Hematopoietic multipotent progenitor cell treated with erythropoietin and hydrocortisone succinate and interleukin-3 and kit ligand, for 15 days (in vitro differentiated cells): Measurements from ENCODE around the gene GTPBP1.

Source experiments
- DNase-seq: peaks from one replicate; pipeline ENCODE4 v3.0.0-alpha.2; 2015; ENCODE audit warnings: low spot score

GTPBP1 gene

DNA sequence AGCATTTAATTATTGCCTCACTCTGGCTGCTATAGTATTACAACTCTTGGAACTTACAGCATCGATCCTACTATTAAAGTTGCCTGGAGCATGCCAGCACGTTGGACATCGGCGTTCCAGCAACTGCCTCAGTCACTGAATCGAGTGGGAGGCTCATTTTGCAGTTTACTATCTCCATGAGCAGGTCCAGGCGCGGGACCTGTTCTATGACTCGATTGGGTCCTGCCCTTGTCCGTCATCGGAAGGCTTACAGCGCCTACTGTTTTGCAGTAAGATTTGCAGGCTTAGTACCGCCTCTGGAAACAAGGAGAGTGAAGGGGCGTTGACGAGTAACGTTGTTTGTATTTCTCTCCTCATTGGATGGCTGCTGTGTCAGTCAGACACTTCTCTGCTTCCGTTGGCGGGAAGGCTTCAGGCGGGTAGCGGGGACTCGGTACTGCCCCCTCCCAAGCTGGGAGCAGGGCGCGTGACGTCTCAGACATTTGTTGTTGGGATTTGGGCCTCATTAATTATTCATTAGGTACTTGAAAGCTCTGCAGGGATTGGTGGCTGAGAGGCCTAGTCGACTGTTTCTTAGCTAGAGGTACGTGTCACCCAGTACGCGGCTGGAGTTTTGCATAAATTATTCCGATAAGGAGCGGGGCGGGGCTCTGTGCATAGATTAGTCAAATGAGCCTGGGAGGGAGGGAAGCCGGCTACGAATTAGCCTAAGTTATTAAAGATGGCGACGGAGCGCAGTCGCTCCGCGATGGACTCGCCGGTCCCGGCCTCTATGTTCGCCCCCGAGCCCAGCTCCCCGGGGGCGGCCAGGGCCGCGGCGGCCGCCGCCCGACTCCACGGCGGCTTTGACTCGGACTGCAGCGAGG is at the start of gene GTPBP1:
Gene GTPBP1, plus strand, starts transcription at position 710 of the 866 bp plus-strand sequence. Its CDS starts 12 bp downstream, at position 722.
- DNase-seq: peak; percentile 100

DNA sequence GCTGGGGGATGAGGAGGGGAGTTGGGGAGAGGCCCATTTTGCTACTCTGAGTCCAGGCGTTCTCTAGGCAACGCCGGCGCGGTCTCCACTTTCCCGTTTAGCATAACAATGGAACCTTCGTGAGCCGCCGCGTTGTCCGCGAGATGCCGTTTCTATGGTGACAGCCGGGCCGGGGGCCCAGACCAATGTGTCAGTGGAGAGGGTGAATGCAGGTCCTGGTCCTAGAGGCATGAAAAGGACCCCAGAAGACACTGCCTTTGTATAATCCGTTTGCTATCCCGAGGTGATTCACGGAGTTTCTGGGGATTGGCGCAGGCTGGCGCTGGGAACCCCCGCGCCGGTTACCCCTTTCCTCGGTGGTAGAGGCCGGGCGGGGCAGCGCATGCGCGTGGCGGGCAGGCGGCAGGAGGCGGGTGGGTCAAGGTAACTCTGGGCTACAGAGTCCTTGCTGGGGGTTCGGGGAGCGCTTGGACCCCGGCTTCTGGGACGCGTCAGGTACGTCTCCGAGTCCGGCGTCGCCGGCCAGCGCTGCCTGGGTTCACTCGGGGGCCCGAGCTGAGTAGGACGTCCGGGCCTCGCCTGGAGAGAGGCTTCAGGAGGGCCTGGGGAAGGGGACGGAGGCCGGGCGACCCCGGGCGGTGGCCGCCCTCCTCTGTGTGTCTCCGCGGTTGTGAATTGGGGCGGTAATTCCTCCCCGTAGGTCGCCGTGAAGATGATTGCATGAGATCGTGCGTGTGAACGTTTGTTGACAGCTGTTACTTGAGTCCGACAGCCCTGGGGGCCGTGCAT is 49.3 kb upstream of the GTPBP1 start, which contains the start of the genes CBY1 and FAM227A:
Gene CBY1, plus strand, starts transcription at position 383 of the 789 bp plus-strand sequence. CDS start 11,417 bp downstream, outside the sequence.
Gene FAM227A, minus strand, starts transcription at position 137 of the 789 bp plus-strand sequence. CDS start 6,224 bp downstream, outside the sequence.
- peak; percentile 80 for DNase-seq

DNA sequence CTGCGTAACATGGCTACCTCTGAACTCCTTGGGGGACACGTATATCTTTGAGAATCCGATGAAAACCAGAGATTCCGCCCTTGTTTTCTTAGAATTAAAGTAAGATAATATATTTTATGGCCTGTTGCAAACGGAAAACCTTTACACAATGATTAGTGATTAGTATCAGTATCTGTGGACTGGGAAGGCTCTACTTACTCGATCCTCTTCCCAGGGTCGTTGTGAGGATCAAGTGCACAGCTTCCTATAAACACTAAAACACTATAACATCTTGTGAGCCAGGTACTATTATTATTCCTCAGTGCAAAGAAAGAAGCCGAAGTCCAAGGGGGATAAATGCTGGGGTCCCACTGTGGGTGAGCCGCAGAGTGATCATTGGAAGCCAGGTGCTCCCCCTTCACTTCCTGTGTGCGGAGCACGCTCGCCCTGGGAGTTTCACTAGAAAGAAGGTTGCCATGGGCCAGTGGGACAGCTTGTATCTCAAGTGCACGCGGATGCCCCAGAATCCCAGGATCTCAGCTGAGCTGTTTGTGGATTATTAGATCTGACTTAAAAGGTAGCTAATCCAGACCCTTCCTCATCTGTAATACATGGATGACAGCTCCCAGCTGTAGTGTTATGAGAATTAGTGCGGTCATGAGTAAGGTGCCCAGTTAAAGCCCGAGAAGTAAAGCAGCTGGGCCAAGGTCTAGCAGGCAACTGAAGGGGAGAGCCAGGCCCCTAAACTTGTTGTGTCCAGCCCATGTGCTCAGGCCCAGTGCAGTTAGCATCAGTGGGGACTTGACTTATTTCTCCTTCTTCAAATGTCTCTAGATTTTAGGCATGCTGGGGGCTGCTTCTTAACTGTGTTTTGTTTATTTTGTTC is 48.5 kb upstream of the GTPBP1 start:
- peak; percentile 8 for DNase-seq

DNA sequence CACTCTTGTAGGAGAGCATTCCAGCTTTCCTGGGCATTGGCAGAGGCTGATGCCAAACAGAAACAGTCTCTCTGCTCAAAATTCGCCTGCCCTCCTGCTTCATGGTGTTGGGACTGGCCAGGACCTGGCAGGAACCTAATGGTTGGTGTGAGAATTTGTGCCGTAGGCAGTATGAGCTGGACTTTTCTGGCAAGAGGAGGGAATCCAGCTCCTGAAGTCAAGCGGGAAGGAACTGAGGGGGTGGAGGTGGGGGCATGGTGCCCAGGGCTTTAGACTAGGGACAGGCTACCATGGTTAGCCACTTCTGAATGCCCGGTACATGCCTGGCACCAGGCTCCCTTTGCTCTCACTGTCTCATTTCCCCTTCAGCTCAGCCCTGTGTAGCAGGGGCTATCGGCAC is 30.9 kb upstream of the GTPBP1 start:
- no peak for DNase-seq

DNA sequence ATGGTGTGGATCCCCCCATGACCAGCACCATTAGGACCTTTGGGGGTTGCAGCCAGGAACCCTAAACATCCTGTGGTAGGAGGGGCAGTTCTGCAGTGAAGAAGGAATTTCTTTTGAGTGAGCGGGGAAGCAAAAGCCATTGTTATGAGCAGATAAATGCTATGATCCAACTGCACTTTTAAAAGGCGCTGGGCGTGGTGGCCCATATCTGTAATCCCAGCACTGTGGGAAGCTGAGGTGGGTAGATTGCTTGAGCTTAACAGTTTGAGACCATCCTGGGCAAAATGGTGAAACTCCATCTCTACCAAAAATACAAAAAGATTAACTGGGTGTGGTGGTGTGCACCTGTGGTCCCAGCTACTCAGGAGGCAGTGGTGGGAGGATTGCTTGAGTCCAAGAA is 29.9 kb upstream of the GTPBP1 start:
- DNase-seq: no peak

DNA sequence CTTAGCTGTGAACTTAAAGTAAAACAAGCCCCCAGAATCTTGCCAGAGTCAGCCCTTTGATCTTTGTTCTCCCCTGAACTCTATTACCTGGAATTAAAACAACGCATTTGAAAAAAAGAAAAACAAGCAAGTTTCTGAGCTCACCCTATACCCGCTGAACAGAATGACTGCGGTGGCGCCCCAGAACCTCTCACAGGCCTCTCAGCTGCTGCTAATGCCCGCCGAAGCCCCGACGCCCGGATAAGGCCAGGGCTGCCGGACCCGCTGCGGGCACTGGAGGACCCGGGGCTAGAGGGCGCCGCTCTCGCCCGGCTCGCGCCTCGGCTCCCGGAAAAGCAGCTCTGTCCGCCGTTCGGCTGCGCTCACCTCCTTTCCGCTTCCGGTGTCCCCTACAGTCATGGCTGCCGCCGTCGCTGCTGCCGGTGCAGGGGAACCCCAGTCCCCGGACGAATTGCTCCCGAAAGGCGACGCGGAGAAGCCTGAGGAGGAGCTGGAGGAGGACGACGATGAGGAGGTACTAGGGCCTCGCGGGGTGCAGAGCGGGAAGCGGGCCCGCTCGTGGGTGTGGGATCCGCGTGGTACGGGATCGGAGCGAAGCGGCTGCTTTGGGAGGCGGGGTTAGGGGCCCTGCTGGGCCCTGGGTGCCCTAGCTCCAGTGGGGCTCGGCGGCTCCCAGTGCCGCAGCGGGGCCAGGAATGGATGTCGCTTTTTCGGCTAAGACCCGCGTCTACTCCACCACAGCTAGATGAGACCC is 24.0 kb upstream of the GTPBP1 start, which contains the start of gene TOMM22:
Gene TOMM22, plus strand, starts transcription at position 376 of the 754 bp plus-strand sequence. Its CDS starts 22 bp downstream, at position 398.
- DNase-seq: peak; percentile 89

DNA sequence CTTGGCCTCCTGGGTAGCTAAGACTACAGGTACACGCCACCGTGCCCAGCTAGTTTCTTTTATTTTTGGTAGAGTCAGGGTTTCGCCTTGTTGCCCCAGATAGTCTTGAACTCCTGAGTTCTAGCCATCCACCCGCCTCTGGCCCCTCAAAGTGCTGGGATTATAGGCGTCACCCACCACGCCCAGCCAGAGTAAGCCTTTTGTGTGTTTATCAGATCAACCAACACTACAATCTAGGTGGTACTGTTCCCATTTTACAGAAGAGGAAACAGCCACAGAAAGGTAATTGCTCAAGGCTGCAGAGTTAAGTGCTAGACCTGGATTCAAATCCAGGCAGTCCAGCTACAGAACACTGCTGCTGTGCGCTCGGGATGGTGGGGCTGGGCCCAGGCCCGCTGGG is 20.8 kb upstream of the GTPBP1 start:
- DNase-seq: no peak

DNA sequence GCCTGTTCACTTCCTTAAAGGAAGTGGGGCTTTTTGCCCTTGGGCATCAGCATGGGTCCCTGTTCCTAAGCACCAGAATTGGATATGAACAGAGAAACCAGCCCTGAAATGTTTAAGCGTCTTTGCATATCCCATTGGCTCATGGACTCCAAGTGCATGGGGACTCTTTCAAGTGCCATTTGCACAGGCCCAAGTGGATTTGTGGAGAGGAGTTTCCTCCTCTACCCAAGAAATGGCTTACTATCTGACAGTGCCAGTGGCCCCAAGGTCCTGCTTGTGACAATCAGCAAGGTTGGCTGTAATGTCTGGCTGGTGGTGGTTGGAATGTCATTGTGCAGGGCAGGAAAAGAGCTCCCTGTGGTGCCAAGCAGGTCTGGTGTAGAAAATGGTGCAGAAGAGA is 20.0 kb upstream of the GTPBP1 start:
- DNase-seq: no peak

DNA sequence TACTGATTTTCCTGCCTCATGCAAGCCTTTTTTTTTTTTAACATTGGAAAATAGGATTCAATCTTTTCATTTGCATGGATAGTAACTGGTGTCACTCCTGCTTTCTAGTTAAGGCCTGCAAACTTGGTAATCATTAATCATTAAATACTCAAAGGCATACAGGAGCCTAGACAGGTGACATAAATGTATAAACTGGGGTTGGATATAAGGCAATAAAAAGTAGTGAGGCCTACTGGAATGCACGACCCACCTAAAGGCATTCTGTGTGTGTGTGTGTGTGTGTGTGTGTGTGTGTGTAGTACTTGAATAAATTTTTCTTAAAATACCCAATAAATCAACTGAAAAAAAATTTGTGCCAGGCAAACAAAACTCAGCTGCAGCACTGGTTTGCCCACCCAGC is 16.1 kb upstream of the GTPBP1 start:
- DNase-seq: no peak

DNA sequence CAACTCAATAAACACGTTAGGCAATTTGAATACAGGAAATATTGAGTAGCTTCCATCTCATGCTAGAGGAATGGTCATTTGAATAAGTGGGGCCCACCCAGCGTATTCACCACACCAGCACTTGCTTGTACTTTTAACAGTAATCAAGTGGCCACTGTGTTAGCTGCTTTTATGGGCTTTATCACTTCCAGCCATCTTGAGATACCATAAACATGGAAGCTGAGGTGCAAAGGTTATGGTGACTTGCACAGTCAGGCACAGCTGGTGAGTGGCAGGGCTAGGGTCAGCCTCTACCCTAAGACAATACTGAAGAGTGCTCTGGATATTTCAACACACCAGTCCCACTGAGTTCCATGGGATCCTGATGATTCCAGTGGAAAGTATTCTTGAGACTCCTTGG is 11.7 kb upstream of the GTPBP1 start:
- DNase-seq: no peak

DNA sequence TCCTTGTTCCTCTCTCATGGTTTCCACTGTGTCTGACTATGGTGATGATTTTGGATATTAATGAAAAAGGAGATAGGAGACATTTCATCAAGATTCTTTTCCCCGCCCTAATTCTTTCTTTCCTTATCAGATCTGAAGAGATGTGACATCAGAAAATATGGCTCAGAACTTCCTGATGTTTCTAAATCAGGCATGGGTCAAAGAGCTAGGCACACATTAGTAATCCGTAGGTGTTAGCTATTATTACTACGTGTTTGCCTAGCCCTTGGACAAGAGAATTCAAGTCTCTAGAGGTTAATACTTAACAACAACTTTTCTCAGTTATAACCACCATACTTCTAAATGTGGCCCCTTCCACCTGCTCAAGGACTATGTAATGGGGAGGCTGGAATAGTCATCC is 10.8 kb upstream of the GTPBP1 start:
- no peak for DNase-seq

DNA sequence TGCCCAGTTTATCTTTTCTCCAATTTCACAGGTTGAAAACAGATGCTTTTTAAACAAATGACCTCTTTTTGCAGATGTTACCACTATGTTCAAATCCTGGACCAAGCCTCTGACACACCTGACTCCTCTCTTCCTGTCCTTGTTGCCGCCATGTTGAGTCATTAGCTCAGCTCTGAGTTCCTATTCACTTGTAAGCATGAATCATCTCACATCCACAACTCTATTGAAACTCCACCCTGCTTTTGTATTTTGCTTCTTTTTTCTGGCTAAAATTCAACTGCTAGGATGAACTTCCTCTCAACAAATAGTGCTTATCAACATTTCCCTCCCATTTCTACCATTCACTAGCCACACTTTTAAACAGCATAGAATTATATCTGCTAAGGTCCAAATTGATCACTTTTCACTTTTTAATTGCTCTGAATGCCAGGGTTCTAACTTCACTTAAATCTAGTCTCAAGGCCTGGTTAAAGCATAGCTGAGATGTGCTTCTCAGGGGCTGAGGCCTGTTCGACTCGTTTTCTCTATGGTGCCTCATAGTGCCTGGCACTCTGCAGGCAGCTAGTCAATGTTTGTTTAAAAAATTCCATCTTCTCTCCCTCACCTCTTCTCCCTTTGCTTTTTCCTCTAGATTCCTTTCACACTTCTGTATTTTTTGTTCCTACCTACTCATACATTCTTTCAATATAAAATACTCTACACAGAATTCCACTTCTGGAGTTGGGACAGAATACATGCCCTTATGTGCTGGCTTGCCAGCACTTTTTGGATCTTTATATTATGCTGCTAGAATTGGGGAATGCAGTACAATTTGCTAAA is 8.9 kb upstream of the GTPBP1 start:
- peak; percentile 48 for DNase-seq

DNA sequence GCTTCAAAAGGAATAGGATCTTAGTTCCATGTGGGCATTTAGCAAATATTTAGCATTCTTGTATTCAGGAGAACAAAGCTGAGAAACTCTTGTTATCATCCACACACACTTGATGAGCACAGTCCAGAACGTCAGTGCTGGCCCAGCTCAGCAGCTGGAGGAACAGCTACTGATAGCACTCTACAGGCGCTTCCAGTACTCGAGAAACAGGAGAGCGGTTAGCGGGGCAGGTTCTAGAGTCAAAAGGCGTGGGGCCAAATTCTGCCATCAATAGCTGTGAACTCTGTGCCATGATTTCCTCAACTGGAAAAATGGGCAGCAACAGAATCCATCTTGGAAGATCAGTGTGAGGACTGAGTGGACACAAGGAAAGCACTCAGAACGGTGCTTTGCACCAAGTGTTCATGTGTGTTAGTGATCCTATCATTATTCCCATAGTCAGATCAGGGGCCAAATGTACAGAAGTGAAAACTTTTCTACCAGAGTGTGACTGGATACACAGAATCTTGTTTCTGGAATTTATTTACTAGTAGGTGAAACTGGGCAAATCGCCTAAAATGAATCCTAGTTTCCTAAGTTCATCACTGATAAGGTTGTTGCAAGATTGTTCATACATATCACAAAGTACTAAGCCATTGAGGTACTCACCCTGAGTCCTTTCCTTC is 8.2 kb upstream of the GTPBP1 start:
- DNase-seq: peak; percentile 71

DNA sequence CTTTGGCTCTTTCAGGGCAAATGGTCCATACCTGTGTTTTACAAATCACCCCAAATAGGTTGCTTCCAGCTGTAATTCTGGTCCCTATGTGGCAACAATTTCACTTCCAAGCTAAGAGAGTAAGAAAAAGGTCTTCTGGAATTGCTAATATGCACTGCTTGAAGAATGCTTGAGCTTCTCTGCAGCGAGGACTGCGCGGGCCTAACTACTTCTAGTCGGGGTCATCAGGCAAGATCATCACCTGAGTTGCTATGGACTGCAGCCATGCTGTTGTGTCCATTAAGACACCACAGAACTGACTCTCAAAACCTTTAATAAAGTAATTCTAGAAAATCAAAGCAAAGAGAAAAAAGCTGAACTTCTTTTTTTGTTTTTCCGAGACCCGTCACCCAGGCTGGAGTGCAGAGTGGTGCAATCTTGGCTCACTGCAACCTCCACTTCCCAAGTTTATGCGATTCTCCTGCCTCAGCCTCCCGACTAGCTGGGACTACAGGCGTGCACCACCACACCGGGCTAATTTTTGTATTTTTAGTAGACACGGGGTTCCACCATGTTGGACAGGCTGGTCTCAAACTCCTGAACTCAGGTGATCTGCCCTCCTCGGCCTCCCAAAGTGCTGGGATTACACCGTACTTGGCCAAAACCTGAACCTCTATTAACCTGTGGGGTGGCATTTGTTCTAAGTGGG is 7.2 kb upstream of the GTPBP1 start:
- DNase-seq: no peak

DNA sequence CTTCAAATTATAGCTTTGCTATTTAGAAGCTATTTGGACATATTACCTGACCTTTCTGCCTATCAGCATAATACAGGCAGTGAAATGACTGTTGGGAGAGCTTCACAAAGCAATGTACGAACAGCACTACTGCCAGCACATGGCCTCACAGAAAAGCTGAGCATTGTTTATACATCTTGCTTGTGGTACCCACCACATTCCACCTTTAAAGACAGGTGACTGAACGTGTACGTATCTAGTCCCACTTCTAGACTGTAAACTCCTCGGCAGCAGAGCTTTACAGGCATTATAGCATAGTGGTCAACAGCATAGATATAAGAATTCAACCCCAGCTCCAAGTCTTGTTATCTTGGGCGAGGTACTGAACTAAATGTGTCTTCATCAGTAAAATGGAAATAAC is 6.6 kb upstream of the GTPBP1 start:
- DNase-seq: no peak

DNA sequence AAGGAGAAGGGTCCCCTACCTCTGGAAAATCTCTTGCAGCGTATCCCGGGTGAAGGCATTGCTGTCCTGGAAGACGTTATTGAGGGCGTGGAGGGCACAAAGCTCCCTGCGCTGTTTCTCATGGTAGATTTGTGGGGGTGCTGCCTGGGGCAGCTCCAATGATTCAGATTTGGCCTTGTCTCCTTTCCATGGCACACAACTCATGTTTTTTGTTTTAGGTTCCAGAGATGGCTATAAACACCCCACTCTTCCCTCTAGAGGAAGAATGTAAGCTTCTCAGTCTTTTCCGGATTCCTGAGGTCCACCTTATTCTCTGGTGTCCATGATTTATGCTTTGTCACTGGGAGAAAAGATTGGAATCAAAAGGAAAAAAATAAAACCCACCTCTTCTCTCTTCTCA is 6.0 kb upstream of the GTPBP1 start:
- no peak for DNase-seq

DNA sequence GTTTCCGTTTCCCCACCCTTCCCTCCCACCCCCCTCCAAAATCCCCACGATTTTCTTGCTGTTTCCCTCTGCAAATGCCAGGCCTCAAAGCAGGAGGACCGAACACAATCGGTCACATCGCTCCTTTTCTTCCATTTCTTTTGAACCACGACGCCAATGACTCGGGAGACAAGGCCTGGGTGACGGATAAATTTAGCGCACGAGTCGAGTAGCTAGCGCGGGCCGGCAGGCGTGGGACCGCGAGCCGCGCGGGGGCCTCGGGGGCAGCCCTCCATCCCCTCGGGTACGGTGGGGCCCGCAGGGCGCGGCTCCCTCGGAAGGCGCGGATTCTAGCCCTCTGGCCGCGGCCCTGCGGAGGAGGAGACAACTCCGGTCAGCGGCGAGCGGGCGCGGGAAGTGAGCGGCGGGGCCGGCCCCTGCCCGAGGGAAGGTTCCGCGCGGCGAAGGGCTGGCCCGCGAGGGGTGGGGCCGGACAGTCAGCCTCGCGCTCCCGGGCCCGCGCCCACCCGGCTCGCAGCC is 5.4 kb upstream of the GTPBP1 start:
- peak; percentile 44 for DNase-seq

DNA sequence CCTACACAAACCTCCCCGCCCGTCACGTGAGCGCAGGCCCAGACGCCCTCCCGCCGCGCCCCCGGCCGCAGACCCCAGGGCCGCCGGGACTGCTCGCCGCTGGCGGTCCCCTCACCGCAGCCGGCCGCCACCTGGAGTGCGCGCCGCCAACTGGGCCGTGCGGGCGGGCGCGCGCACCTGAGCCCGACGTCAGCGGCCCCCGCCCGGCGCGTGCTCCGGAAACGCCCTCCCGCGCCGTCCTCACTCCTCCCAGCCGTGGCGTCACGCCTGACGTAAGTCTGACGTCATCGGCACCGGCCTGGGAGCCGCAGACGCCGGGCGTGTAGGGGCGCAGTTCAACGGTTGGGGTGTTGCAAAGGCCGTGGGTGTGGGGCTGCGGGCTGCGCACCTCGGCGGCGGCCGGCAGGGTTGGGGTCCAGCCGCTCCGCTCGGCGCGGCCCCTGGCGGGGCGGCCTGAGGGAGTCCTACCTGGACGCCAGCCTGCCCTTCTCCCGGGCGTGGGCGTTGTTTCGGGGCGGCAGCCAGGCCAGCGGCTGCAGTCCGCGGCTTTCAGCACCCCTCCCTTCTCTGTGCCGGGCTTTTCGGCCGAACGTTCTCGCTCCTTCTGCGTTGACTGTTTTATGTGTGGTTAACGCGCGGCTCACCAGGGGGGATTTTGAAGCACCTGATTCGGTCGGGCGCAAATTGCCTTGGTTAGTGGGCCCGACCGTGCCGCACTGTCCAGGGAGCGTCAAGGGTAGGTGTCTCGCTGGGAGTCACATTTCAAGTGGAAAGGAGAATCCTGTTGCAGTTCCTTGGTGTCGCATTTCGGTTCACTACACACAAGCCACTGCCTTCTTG is 4.7 kb upstream of the GTPBP1 start, which contains the start of gene JOSD1:
Gene JOSD1, minus strand, starts transcription at position 155 of the 840 bp plus-strand sequence. CDS start 956 bp downstream, outside the sequence.
- DNase-seq: peak; percentile 96
